Fibroblast of villous mesenchyme (primary cell): ENCODE results near the gene RFX1. TPM values are rescaled to one million over a fixed set of nuclear protein-coding genes. Genes with fewer than 3 reads are reported as not detected.
A peak's percentile ranks its signal among the peaks of the same experiment; 100 is the strongest.
"Not testable (repeated sequence)": the region's sequence is repeated elsewhere in the genome, so short reads cannot be mapped to it uniquely, and the experiment has no call there.

Experiments
- DNase-seq: peaks from one replicate; pipeline ENCODE4 v3.0.0-alpha.2; 2010; ENCODE audit warnings: low read depth
- H3K4me3 ChIP-seq: 2 replicates; pipeline ENCODE4 v1.5.1; 2011; ENCODE audit warnings: low read depth, mild to moderate bottlenecking, low read length
- total RNA-seq: library from RNA; depleted of rRNA; stranded (reverse); fragments of >200 nt; gene quantifications from 2 replicates; pipeline ENCODE4 v1.2.3, GENCODE V29; 2012
- TF ChIP-seq, protein P1 (sequence below): IDR thresholded peaks from 2 replicates; pipeline ENCODE4 v1.5.1; 2012; ENCODE audit warnings: low read depth, mild to moderate bottlenecking, low read length; ENCODE audit not compliant: insufficient read depth

RFX1 gene
- total RNA-seq, 1 donor, result 2.6 TPM

DNA sequence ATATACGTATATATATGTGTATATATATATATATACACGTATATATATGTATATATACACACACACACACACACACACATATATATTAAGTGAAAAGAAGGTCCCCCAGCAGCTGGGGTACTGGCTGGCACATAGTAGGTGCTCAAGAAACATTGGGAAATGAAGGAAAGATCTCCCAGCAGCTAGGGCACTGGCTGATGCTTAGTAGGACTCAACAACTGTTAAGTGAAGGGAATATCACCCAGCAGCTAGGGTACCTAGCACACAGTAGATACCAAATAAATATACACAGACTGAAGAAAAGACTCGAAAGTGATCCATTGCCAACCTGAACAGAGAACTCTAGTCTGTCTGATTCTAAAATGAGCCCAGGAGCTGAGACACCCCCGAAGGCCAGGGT lies 80.1 kb downstream of the RFX1 start:
- H3K4me3 ChIP-seq, result no peak overlapping the region
- DNase-seq, result no peak
- TF ChIP-seq, protein P1, sequence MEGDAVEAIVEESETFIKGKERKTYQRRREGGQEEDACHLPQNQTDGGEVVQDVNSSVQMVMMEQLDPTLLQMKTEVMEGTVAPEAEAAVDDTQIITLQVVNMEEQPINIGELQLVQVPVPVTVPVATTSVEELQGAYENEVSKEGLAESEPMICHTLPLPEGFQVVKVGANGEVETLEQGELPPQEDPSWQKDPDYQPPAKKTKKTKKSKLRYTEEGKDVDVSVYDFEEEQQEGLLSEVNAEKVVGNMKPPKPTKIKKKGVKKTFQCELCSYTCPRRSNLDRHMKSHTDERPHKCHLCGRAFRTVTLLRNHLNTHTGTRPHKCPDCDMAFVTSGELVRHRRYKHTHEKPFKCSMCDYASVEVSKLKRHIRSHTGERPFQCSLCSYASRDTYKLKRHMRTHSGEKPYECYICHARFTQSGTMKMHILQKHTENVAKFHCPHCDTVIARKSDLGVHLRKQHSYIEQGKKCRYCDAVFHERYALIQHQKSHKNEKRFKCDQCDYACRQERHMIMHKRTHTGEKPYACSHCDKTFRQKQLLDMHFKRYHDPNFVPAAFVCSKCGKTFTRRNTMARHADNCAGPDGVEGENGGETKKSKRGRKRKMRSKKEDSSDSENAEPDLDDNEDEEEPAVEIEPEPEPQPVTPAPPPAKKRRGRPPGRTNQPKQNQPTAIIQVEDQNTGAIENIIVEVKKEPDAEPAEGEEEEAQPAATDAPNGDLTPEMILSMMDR, result no peak

DNA sequence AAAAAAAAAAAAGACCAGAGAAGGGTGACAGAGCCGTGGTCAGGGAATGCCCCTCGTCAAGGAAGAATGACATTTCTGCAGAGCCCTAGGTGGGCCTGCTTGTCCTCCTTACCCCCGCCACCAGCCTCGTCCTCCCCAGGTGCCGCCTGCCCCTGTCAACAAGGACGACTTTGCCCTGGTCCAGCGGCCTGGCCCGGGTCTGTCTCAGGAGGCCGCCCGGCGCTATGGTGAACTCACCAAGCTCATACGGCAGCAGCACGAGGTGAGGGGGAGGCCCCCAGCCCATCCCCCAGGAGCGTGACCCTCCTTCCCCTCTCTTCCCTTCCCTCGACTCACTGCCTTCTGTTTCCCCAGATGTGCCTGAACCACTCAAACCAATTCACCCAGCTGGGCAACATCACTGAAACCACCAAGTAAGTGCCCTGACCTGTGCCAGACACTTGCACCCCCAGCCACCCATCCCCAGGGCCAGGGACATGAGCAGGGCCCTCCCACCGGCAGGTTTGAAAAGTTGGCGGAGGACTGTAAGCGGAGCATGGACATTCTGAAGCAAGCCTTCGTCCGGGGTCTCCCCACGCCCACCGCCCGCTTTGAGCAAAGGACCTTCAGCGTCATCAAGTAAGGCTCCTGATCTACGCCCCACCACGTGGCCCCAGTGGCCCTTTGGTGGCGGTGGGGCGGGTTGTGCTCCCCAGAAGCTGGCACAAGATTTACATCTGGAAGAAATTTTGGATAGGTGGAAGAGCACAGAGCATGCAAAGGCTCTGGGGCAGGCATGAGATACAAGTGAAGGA lies 82.7 kb downstream of the RFX1 start:
- H3K4me3 ChIP-seq, result no peak overlapping the region
- TF ChIP-seq, protein P1, result no peak
- DNase-seq, result no peak

DNA sequence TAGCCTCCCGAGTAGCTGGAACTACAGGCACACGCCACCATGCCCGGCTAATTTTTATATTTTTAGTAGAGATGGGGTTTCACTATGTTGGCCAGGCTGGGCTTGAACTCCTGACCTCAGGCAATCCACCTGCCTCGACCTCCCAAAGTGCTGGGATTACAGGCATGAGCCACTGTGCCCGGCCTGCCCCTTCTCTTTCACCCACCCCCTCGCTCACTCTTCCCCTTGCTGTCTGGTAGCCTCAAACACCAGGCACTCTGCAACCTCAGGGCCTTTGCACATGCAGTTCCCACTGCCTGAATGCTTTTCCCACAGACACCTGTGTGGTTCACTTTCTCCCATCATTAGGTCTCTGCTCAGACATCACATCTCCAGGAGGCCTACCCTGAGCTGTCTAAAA lies 84.0 kb downstream of the RFX1 start:
- not testable (repeated sequence) for H3K4me3 ChIP-seq, DNase-seq

DNA sequence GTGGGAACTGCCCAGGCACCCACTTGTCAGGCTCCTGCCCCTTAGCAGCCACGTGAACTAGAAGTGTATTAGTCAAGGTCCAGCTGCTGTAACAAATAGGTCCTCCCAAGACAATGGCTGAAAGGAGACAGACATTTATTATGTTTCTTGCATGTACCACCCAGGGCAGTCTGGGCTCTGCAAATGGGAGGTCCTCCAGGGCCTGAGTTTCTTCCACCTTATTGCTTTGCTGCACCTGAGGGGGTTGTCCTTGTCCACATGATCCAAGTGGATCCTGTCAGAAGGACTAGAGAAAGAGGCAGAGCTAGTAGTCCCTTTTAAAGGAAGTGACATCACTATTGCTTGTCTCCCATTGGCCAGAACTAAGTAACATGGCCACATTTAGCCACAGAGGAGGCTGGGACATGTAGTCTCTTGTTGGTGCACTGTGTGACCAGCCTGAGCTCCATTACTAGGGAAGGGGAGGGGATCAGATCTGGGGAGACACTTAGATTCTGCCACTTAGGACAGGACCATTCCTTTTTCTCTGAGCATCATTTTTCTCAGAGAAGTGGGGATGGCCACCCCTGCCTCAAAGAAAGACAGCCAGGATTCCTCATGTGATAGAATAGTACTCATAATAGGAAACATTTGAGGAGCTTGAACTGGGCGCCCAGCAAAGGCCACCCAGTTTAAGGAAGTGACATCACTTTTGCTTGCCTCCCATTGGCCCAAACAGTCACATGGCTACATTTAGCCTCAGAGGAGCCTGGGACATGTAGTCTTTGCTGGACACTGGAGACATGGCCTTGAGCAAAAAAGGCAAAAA lies 85.0 kb downstream of the RFX1 start:
- H3K4me3 ChIP-seq, result no peak overlapping the region
- TF ChIP-seq, protein P1, result no peak
- peak; percentile 53 for DNase-seq

DNA sequence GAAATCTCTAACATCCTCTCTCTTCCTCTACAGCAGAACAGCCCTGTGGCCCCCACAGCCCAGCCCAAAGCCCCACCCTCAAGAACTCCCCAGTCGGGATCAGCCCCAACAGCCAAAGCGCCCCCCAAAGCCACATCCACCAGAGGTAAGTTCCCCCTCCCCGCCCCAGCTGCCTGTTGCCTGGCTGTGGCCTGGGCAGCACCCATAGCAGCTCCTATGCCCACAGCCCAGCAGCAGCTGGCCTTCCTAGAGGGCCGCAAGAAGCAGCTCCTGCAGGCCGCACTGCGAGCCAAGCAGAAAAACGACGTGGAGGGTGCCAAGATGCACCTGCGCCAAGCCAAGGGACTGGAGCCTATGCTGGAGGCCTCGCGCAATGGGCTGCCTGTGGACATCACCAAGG lies 85.6 kb downstream of the RFX1 start:
- no peak overlapping the region for H3K4me3 ChIP-seq
- TF ChIP-seq, protein P1, result no peak
- DNase-seq, result no peak

DNA sequence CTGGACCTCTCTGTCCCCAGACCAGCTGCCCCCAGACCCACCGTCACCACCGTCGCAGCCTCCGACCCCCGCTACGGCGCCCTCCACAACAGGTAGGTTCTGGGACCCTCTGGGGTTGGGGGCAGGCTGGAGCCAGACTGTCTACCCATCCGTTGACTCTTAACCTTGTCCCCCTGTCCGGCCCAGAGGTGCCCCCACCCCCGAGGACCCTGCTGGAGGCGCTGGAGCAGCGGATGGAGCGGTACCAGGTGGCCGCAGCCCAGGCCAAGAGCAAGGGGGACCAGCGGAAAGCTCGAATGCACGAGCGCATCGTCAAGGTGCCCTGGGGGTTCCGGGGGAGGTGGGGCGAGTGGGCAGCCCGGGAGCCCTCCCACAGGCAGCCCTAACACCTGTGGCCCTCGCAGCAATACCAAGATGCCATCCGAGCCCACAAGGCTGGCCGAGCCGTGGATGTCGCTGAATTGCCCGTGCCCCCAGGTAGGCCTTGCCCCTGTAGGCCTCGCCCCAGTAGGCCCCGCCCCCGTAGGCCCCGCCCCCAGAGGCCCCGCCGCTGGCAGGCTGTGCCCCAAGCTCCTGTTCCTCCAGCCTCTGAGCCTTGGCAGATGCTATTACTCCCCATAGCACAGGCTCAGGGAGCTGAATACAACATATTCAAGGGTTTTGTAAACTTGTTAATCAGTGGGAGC lies 87.3 kb downstream of the RFX1 start:
- DNase-seq, result no peak
- TF ChIP-seq, protein P1, result no peak

DNA sequence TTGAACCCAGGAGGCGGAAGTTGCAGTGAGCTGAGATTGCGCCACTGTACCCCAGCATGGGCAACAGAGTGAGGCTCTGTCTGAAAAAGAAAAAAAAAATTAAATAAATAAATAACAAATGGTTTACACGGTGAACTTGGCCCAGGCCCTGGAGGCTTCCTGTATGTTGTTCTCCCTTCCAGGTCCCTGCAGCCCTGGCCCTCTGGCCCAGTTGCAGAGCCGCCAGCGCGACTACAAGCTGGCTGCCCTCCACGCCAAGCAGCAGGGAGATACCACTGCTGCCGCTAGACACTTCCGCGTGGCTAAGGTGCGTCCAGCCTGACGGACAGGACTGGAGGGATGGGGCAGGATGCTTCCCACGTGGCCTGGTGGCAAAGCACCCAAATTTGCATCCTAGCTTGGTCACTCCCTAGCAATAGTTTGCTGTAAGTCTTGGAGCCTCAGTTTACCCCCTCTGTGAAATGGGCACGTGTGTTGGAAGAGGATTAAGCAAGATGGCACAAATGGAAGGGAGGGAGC lies 88.2 kb downstream of the RFX1 start:
- no peak overlapping the region for H3K4me3 ChIP-seq
- DNase-seq, result no peak
- TF ChIP-seq, protein P1, result no peak

More for the DNA sequence above, 87.3 kb downstream of the RFX1 start:
- H3K4me3 ChIP-seq, result no peak overlapping the region
